Measurements from ENCODE around the gene TMEM132A. TPM values are rescaled to one million over a fixed set of nuclear protein-coding genes. Genes with fewer than 3 reads are reported as not detected.

TMEM132A gene, protein sequence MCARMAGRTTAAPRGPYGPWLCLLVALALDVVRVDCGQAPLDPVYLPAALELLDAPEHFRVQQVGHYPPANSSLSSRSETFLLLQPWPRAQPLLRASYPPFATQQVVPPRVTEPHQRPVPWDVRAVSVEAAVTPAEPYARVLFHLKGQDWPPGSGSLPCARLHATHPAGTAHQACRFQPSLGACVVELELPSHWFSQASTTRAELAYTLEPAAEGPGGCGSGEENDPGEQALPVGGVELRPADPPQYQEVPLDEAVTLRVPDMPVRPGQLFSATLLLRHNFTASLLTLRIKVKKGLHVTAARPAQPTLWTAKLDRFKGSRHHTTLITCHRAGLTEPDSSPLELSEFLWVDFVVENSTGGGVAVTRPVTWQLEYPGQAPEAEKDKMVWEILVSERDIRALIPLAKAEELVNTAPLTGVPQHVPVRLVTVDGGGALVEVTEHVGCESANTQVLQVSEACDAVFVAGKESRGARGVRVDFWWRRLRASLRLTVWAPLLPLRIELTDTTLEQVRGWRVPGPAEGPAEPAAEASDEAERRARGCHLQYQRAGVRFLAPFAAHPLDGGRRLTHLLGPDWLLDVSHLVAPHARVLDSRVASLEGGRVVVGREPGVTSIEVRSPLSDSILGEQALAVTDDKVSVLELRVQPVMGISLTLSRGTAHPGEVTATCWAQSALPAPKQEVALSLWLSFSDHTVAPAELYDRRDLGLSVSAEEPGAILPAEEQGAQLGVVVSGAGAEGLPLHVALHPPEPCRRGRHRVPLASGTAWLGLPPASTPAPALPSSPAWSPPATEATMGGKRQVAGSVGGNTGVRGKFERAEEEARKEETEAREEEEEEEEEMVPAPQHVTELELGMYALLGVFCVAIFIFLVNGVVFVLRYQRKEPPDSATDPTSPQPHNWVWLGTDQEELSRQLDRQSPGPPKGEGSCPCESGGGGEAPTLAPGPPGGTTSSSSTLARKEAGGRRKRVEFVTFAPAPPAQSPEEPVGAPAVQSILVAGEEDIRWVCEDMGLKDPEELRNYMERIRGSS
- total RNA-seq: 1 to 10 TPM; 7.8 to 9.2 TPM
- long read RNA-seq, partial matches to known transcripts: 6 of 7 reads
- long read RNA-seq, other reads (novel, unspliced or antisense): 1 of 7 reads

DNA sequence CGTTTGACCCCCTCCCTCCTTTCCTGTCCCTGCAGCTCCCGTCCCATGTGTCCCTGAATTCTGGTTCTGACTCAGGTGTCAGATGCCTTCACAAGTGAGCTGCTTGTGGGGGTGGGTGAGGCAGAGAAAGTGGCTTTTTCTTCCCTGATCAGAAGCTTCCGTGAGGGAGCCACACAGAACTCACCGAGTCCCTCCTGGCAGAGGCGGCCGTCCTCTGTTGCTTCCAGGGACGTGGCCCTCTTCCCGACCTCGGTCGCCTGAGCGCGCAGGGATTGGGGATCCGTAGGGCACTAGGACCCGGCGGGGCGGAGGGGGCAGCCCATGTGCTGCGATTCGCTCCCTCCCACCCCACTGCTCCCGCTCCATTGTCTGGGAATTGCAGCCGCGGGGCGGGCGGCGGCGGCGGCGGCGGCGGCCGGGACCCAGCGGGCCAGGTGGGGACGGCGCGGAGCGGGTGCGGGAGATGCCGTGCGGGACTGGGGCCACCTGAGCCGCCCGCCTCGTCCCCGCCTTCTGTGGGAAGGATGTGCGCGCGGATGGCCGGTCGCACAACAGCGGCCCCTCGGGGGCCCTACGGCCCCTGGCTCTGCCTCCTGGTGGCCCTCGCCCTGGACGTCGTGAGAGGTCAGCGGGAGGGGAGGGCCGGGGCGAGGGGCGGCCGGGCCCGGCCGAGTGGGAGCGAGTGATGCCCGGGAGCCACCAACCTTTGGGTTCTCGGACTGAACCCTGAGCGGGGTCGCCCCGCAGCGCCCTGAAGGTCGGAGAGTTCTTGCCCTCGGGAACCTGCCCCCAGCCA lies at the start of gene TMEM132A:
Gene TMEM132A (plus strand): TSS at position 351 of the 796 bp plus-strand sequence. CDS start 174 bp downstream, at position 525.
- ATAC-seq (peak; percentile 95), DNase-seq (peak; percentile 69 to 83)
- intact Hi-C loops (cut with DNase I, micrococcal nuclease): no loop called here

DNA sequence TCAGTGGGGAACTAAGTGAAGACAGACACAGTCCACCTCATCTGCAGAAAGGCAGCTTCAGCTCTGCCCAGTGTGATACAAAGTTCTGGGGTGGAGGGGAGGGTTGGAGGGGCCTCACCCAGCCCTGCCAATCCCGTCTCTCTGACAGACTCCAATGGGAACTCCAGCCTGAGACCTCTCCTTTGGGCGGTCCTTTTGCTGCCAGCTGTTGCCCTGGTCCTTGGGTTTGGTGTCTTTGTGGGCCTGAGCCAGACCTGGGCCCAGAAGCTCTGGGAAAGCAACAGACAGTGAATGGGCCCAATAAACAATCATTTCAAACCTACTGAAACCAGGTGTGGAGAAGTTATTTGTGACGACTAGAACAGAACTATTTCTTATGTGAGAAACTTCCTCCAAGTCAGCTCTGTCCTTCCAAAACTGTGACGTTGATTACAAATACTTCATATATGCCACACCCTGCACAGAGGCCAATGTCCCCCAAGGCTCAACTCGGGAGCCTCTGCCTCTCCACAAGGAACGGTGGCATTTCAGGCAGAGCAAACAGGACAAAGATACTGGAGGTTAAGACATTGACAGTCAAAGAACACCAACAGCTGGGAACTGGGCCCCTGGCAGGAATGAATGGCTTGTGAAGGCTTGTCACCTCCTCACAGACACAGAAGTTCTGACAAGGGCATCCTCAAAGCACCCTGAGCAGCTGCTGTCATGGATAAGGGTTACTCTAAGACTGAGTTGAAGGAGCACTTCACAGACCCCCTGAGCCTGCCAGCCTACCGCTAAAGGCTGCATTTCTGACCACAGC lies 48.7 kb upstream of the TMEM132A start:
- intact Hi-C loops (cut with DNase I, micrococcal nuclease): no loop called here
- peak; percentile 52 for ATAC-seq

DNA sequence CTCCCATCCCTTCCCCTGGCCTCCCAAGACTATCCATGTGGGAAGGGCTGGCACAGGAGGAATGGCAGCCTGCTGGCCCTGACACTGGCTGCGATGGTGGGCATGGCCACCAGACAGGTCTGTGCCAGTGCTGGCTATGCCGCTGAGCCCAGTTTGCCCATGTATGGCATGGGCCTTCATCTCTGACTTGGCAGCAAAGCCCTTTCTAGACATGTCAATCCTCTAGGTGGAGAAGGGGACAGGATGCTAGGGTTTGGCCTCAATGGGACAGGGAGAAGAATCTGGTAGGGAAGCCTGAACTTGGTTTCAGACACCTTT lies 48.1 kb upstream of the TMEM132A start:
- DNase-seq: no peak
- intact Hi-C loops (cut with DNase I, micrococcal nuclease): no loop called here

More for the DNA sequence above, 48.7 kb upstream of the TMEM132A start:
- no peak for DNase-seq

DNA sequence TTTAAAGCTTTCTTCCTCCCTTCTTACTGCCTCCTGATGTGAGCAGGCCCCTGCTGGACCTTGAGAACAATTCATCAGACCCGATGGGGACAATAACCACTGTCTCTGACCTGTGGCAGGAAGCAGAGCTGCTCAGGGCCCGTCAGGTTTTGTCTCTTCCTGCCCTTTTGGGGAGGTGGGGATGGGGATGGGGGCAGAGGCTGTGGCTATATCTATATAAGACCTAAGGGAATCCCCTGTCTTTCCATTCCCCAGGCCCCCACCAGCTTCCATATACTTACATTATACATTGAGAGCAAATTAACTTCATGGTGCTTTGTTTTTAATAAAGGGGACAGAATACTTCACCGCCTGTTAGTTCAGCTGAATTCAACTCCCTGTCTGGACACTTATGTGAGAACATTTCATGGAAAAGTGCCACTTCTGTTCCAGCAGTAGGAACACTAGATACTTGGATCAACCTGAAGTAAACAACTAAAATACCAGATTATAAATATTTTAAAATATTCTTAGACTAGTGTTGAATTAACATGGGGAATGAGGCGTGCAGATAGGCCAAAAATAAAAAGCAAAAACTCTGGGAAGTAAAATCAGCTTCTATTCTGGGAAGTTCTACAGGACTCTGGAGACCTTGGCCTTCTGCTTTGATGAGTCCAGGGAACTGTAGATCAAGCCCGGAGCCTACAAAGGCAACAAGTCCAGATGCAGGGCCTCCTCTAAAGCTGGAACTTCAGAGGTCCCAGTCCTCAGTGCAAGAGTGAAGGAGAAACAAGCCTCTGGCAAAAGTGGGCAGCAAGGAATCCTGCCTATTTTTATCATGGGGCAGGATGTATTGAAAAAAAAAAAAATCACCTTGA lies 45.8 kb upstream of the TMEM132A start:
- intact Hi-C loops (cut with DNase I, micrococcal nuclease): no loop called here
- ATAC-seq (no peak), DNase-seq (no peak)

More for the DNA sequence above, 48.1 kb upstream of the TMEM132A start:
- no peak for ATAC-seq

DNA sequence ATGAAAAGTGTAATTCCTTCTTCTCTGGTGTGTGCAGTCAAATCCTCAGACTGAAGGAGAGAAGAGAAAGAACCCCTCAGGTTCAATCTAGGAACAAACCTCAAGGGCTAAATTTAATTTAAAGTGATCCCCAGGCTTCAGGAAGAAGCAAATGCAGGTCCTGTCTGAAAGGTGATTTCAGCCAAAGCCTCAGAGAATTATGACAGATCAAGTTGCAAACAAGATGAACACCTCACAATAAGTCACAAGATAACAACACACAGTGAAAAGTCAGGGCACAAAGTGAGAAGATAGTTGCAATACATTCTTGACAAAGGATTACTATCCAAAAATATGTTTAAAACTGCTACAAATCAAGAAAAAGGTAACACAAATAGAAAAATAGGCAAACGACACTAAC lies 45.2 kb upstream of the TMEM132A start:
- ATAC-seq: no peak
- intact Hi-C loops (cut with DNase I, micrococcal nuclease): no loop called here
- DNase-seq: no peak

DNA sequence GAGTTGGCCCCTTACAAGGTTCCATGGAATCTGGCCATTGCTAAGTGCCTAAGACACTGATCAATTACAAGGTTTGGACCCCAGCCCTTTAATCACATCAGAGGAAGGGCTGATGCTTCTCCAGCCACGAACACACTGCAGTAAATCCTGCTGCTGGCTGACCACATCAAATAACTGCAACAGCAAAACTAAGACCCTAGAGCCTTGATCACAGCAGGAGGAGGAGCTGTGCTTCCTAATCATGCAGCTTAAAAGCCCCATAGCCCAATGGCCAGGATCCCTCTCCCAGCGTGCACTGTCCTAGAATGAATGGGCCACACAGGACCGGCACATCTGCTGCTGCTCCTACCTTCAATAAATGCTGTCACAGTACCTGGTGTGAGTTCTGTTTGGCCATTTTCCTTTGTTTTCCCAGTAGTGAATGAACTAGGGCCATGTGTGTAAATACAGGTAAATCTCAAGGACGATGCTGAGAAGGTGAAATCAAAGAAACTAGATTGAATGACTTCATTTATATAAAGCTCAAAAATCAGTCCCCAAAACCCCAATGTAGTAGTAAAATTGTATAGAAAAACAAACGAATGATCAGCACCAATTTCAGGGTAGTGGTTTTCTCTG lies 44.2 kb upstream of the TMEM132A start:
- ATAC-seq (no peak), DNase-seq (no peak)
- intact Hi-C loops (cut with DNase I, micrococcal nuclease): no loop called here

DNA sequence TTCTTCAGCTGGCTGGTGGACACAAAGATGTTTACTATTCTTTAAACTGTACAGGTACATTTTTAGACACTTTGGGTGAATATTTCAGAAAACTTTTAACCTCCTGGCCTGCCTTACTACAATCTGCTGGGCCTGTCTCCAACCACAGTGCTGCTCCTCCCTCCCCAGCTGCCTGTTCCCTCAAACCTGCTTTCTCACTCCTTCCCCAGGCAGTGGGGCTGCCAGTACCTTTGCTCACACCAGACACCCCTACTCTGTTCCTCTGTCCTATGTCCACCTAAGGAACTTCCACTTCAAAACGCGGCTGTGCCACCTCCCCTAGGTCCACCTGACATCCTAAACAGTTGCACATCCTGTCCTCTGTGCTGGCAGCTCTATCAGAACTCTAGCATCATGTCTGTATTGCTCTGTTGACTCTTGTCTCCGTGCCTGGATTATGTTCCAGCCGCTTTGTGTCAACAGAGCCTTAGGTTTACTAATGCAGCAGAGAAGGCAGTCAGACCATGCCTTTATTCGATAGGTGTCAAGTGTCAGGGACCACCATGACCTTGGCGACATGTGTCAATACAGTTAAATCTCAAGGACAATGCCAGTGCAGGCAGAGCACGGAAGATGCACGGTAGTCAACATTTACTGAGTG lies 43.5 kb upstream of the TMEM132A start:
- ATAC-seq: no peak
- DNase-seq: no peak
- intact Hi-C loops (cut with DNase I, micrococcal nuclease): no loop called here

DNA sequence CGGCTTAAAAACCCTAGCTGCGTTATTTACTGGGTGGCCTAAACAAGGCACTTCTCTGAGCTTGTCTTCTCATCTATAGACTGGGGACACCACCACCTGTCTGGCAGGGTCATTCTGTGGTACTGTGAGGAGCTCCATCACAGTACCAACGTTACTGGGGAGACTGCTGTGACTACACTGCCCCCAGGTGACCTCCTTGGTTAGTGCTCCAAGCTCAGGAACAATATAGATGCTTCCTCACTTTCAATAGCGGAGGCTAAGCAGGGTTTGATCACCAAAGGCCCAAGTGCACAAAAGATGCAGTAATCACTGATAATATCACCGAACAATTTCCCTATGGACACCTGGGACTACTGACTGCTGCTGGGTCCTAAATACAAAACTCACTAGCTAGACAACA lies 36.7 kb upstream of the TMEM132A start:
- intact Hi-C loops (cut with DNase I, micrococcal nuclease): loop anchor here in 1 of 2 donors (5.0 kb wide), 1 partner anchor 55 kb away; no protein-coding TSS in a partner anchor
- DNase-seq: peak in 1 of 2 donors; percentile 72
- ATAC-seq: peak; percentile 95

DNA sequence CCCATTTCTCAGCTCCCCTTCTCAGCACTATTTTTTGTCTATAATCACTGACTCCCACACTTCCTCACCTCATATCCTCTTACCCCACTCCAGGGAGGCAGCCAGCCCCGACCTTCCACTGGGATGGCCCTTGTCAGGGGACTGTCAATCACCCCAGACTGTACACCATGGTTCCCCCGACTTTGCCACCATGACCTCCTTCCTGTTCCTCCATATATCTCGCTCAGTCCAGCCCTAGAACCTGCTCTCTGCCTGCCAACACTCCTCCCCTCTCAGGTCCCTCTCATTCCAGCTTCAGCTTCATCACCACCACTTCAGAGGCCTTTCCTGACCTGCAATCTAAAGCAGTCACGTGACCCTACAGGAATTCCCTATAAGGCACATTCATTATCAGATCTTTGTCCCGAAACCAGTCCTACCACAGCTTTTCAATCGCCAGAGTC lies 34.4 kb upstream of the TMEM132A start:
- intact Hi-C loops (cut with DNase I, micrococcal nuclease): loop anchor here in 1 of 2 donors (5.0 kb wide), 1 partner anchor 58 kb away; no protein-coding TSS in a partner anchor
- ATAC-seq (peak; percentile 33), DNase-seq (no peak)

DNA sequence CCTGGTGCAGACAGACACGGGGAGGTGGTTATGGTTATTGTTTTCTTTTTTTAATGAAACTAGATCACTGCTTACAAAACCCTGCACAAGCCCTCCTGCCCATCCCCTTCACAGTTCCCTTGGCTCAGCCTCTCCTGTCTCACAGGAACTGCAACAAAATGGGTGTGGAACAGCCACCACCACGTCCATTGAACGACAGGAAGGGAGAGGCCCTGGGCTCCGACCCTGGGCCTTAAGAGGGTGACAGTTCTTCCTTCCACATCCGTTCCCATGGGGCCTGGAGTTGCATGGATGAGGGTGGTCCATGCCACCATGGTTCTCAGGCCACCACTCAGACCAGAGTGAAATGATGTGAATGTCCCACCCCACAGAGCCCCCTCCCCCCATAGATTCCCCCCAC lies 33.6 kb upstream of the TMEM132A start:
- ATAC-seq: no peak
- intact Hi-C loops (cut with DNase I, micrococcal nuclease): no loop called here
- no peak for DNase-seq

DNA sequence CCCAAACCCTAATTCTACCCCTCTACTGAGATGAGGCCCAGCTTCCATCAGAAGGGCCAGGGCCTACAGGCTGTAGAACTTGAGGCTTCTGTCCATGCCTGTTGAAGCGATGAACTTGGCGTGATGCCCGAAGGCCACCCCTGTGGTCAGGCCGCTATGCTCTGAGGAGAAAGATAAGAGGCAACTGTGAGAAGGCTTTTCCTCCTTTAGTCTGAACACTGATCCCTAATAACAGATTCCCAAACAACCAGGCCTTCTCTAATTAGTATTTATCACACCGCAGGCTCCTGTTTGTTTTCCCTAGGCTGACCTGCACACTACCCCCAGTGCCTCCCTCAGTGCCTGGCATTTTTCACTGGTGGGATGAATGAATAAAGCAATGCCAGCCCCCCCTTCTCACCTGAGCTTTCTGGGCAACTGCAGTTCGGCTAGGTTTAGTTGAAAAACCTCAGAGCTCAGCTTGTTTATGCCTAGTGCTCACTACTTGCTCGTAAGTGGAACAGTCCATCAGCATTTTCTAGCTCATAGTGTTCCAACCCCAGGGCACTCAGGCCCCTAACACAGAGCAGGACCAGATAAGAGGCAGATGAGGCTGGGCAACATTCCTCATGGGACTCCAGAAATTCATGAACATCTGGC lies 33.0 kb upstream of the TMEM132A start:
- ATAC-seq (no peak), DNase-seq (no peak)
- intact Hi-C loops (cut with DNase I, micrococcal nuclease): no loop called here

DNA sequence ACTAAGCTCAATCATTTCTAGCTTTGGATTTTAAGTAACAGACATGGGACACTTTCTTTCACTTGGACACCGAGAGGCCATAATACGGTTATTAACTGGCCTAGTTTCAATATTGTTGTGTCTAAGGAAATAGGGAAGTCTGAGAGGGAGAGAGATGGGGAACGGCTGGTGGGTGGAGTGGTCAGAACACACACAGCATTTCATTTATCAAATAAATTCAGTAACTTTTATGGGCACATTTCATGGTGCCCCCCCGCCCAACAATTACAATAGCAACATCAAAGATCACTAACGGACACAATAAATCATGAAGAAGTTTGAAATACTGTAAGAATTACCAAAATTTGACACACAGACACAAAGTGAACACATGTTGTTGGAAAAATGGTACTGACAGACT lies 28.6 kb upstream of the TMEM132A start:
- intact Hi-C loops (cut with DNase I, micrococcal nuclease): loop anchor here in 1 of 2 donors (5.0 kb wide), 1 partner anchor 63 kb away; no protein-coding TSS in a partner anchor
- DNase-seq (peak in 1 of 2 donors; percentile 48), ATAC-seq (peak; percentile 81)

DNA sequence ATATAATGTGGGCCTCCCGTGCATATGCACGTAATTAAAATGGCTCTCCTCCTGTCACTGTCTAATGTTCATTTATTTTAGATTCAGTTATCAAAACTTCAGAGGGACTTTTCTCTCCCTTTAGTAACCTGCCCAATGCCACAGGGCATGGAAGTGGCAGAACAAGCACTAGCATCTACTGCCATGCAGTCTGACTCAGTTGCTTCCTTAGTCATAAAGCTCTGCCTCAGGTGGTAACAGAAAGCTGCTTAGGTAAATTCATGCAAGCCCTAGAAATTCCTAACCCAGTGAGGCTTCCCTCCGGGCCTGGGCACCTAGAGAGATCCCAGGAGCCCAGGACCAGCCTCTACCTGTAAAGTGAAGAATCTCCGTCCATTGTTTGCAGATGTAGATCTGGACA lies 26.8 kb upstream of the TMEM132A start:
- ATAC-seq (no peak), DNase-seq (no peak)
- intact Hi-C loops (cut with DNase I, micrococcal nuclease): loop anchor here in 1 of 2 donors (5.0 kb wide), 1 partner anchor 65 kb away; no protein-coding TSS in a partner anchor

DNA sequence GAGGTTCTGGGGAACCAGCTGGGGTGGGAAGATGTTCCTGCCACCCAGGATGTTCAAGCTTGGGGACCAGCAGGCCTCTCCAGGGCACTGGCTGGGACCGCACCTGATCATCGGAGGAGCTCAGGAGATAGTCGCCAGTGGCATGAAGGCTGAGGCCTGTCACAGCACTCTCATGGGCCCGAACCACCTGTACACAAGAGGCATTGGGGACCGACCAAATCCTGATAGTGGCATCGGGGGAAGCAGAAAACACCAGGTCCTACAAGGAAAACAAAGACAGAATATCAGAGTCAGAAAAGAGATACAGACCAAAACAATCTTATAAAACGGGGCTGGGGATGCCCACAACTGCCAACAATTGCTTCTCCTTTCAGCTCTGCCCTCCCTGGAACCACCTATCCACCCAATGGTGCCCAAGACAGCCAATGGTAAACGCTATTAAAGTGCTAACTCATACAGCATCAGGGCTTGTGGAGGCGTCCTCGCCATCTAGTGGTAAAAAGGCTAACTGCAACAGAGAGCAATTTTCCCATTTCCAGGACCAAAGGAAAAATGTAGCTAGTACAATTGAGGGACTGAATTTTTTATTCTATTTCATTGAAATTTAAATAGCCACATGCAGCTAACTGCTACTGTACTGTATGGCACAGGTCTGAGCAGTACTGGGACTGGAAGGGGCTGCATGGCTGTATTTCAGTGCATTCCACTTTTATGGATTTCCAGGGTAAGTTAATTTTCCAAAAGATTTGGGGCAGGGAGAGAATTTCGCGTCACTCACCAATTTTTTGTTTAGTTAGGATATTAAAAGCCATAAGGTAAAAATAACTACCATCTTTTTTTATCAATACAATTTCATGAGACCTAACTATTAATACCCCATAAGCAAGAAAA lies 25.0 kb upstream of the TMEM132A start:
- ATAC-seq: peak; percentile 53
- intact Hi-C loops (cut with DNase I, micrococcal nuclease): loop anchor here in 1 of 2 donors (5.0 kb wide), 1 partner anchor 67 kb away; no protein-coding TSS in a partner anchor
- DNase-seq: no peak

All from left colon (tissue), 2 donors.